HEK293 (cell line): ENCODE data around the gene DBI.

Source experiments
- CTCF ChIA-PET: fragments of 350-600 bp; formaldehyde crosslinking; extraction: SDS; loops from one replicate; lab custom pipeline; 2021; ENCODE audit warnings: antibody characterized with exemption; lab: Yijun Ruan, JAX
- POLR2A ChIA-PET: fragments of 300-600 bp; formaldehyde crosslinking; extraction: SDS; loops from one replicate; lab custom pipeline; 2020; ENCODE audit warnings: antibody characterized with exemption, inconsistent platforms; lab: Yijun Ruan, JAX
- H3K27ac ChIP-seq: fragments of 200-500 bp; sonication (Bioruptor generic); 2 replicates; pipeline ENCODE4 v1.5.1; 2014; ENCODE audit warnings: low read depth, low read length, control low read depth, inconsistent platforms; ENCODE audit errors: extremely low read depth
- H3K36me3 ChIP-seq, 2 experiments: fragments of 200-500 bp in 1 of 2; sonication (Bioruptor generic) in 1 of 2; 1 replicate in 1 of 2; 2 replicates in 1 of 2; pipeline ENCODE4 v1.5.1; 2014 to 2017; ENCODE audit warnings: inconsistent platforms in 2 of 2, low read length in 2 of 2; ENCODE audit not compliant: control insufficient read depth in 2 of 2, insufficient read depth in 1 of 2
- H3K4me1 ChIP-seq: fragments of 200-500 bp; sonication (Bioruptor generic); 2 replicates; pipeline ENCODE4 v1.5.1; 2014; ENCODE audit warnings: mild to moderate bottlenecking, low read length, inconsistent platforms; ENCODE audit not compliant: control insufficient read depth, insufficient read depth
- H3K4me3 ChIP-seq: 2 replicates; pipeline ENCODE4 v1.5.1; 2011; ENCODE audit warnings: low read depth, mild to moderate bottlenecking, control low read depth, low read length, moderate library complexity
- H3K9me3 ChIP-seq: fragments of 200-500 bp; sonication (Bioruptor generic); 2 replicates; pipeline ENCODE4 v1.5.1; 2014; ENCODE audit warnings: low read depth, low read length, inconsistent platforms; ENCODE audit not compliant: control insufficient read depth, insufficient read depth
- GLIS2 ChIP-seq: fragments of 450-650 bp; formaldehyde crosslinking; IDR thresholded peaks from 2 replicates; pipeline ENCODE4 v1.5.1; 2016; ENCODE audit warnings: missing biosample characterization, missing genetic modification characterization
- ZBTB17 ChIP-seq: fragments of 450-650 bp; formaldehyde crosslinking; IDR thresholded peaks from 2 replicates; pipeline ENCODE4 v1.5.1; 2016; ENCODE audit warnings: missing biosample characterization, missing genetic modification characterization
- ZNF23 ChIP-seq: fragments of 450-650 bp; formaldehyde crosslinking; IDR thresholded peaks from 2 replicates; pipeline ENCODE4 v1.5.1; 2016; ENCODE audit warnings: missing biosample characterization, missing genetic modification characterization, borderline replicate concordance
- ZNF266 ChIP-seq: fragments of 450-650 bp; formaldehyde crosslinking; IDR thresholded peaks from 2 replicates; pipeline ENCODE4 v1.5.1; 2016; ENCODE audit warnings: missing biosample characterization, missing genetic modification characterization, low read depth
- ZNF292 ChIP-seq: fragments of 450-650 bp; formaldehyde crosslinking; IDR thresholded peaks from 2 replicates; pipeline ENCODE4 v1.5.1; 2016; ENCODE audit warnings: low read depth, missing biosample characterization, missing genetic modification characterization, borderline replicate concordance
- ZNF391 ChIP-seq: fragments of 450-650 bp; formaldehyde crosslinking; IDR thresholded peaks from 2 replicates; pipeline ENCODE4 v1.5.1; 2016; ENCODE audit warnings: low read depth, missing biosample characterization, missing genetic modification characterization, borderline replicate concordance
- TF ChIP-seq, protein P1 (sequence below): fragments of 450-650 bp; formaldehyde crosslinking; IDR thresholded peaks from 2 replicates; pipeline ENCODE4 v1.5.1; 2016; ENCODE audit warnings: missing biosample characterization, missing genetic modification characterization
- TF ChIP-seq, protein P2 (sequence below): fragments of 450-650 bp; formaldehyde crosslinking; conservative IDR thresholded peaks from 2 replicates; pipeline ENCODE4 v1.5.1; 2016; ENCODE audit warnings: low read depth, missing biosample characterization, missing genetic modification characterization
- TF ChIP-seq, protein P3 (sequence below): fragments of 450-650 bp; formaldehyde crosslinking; IDR thresholded peaks from 2 replicates; pipeline ENCODE4 v1.5.1; 2017; ENCODE audit warnings: missing biosample characterization, missing genetic modification characterization

DBI gene

DNA sequence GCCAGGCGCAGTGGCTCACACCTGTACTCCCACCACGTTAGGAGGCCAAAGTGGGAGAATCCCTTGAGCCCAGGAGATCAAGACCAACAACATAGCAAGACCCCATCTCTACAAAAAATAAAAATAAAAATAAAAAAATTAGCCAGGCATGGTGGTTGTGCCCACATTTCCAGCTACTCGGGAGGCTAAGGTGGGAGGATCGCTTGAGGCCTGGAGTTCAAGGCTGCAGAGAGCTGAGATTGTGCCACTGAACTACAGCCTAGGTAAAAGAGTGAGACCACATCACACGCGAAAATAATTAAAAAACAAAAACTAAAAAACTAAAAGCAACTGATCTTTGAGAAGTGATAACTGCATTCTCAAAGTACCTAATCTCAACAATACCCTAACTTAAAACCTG lies 2.0 kb upstream of the DBI start (continued):
- TF ChIP-seq ZBTB17 (tag by site-specific recombination) = no peak

DNA sequence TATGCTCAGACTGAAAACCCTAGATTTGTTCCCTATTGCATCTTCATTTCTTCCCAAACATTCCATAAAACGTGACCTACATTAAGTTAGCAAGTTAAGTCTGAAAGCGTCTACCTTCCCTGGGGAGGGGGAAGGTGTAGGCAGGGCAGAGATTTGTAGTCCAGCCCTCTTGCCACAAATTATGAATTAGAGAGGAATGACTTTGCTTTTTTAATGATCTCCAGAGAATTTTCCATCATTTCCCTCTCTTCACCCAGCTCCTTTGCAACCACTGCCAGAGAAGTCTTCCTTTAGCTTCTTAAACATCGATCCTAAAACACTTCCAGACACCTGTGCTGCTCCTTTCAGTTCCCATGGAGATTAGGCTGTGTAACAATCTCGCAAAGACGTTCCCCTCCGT lies 1.3 kb upstream of the DBI start:
- ChIA-PET CTCF (no interaction called here), POLR2A (no interaction called here)
- TF ChIP-seq ZNF23 (tag by site-specific recombination) (no peak), ZNF391 (tag by site-specific recombination) (no peak), ZNF266 (tag by site-specific recombination) (no peak)
- TF ChIP-seq, protein P1, sequence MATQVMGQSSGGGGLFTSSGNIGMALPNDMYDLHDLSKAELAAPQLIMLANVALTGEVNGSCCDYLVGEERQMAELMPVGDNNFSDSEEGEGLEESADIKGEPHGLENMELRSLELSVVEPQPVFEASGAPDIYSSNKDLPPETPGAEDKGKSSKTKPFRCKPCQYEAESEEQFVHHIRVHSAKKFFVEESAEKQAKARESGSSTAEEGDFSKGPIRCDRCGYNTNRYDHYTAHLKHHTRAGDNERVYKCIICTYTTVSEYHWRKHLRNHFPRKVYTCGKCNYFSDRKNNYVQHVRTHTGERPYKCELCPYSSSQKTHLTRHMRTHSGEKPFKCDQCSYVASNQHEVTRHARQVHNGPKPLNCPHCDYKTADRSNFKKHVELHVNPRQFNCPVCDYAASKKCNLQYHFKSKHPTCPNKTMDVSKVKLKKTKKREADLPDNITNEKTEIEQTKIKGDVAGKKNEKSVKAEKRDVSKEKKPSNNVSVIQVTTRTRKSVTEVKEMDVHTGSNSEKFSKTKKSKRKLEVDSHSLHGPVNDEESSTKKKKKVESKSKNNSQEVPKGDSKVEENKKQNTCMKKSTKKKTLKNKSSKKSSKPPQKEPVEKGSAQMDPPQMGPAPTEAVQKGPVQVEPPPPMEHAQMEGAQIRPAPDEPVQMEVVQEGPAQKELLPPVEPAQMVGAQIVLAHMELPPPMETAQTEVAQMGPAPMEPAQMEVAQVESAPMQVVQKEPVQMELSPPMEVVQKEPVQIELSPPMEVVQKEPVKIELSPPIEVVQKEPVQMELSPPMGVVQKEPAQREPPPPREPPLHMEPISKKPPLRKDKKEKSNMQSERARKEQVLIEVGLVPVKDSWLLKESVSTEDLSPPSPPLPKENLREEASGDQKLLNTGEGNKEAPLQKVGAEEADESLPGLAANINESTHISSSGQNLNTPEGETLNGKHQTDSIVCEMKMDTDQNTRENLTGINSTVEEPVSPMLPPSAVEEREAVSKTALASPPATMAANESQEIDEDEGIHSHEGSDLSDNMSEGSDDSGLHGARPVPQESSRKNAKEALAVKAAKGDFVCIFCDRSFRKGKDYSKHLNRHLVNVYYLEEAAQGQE = no peak
- TF ChIP-seq, protein P2, sequence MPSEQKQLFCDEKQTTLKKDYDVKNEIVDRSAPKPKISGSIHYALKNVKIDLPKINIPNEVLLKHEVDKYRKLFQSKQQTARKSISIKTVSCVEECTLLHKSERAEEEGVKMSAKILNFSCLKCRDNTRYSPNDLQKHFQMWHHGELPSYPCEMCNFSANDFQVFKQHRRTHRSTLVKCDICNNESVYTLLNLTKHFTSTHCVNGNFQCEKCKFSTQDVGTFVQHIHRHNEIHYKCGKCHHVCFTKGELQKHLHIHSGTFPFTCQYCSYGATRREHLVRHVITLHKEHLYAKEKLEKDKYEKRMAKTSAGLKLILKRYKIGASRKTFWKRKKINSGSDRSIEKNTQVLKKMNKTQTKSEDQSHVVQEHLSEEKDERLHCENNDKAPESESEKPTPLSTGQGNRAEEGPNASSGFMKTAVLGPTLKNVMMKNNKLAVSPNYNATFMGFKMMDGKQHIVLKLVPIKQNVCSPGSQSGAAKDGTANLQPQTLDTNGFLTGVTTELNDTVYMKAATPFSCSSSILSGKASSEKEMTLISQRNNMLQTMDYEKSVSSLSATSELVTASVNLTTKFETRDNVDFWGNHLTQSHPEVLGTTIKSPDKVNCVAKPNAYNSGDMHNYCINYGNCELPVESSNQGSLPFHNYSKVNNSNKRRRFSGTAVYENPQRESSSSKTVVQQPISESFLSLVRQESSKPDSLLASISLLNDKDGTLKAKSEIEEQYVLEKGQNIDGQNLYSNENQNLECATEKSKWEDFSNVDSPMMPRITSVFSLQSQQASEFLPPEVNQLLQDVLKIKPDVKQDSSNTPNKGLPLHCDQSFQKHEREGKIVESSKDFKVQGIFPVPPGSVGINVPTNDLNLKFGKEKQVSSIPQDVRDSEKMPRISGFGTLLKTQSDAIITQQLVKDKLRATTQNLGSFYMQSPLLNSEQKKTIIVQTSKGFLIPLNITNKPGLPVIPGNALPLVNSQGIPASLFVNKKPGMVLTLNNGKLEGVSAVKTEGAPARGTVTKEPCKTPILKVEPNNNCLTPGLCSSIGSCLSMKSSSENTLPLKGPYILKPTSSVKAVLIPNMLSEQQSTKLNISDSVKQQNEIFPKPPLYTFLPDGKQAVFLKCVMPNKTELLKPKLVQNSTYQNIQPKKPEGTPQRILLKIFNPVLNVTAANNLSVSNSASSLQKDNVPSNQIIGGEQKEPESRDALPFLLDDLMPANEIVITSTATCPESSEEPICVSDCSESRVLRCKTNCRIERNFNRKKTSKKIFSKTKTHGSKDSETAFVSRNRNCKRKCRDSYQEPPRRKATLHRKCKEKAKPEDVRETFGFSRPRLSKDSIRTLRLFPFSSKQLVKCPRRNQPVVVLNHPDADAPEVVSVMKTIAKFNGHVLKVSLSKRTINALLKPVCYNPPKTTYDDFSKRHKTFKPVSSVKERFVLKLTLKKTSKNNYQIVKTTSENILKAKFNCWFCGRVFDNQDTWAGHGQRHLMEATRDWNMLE = no peak
- H3K4me1 ChIP-seq = no peaks in the 10 kb centered on the region; the same call in 1 of the 2 replicates
- no peaks in the 10 kb centered on the region for H3K9me3 ChIP-seq
- H3K4me3 ChIP-seq = peak overlapping the region; percentile 52
- H3K36me3 ChIP-seq = peaks cover 8 to 24% of the 10 kb centered on the region in 2 experiments; a peak in 2 of 3 replicates
- no peak overlapping the region for H3K27ac ChIP-seq

DNA sequence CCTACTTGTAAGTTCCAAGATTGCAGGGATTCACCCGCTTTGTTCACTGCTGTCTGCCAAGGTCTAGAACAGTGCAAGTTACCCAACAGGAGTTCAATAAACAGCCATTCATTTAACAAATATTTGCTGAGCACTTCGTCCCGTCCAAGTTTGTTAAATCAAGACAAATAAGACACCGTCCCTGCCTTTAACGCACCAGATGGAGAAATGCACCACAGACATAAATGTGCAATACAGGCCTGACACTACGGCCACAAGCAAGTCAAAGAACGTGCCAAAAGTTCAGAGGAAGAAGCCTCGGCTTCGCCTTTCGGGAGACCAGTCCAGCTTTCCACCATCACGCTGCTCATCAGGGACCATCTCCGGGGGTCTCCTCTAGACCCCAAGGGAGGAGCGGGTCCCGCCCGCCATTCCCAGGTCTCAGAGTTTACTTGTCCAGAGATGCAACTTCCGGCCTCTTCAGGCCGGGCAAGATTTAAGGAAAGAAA lies 572 bp upstream of the DBI start:
- H3K36me3 ChIP-seq = peaks cover 13 to 31% of the 10 kb centered on the region in 2 experiments; a peak in 2 of 3 replicates

More for the DNA sequence above, 572 bp upstream of the DBI start:
- ChIA-PET CTCF (interaction anchor here (0.5 to 0.7 kb wide), 3 partner anchors 93 to 1355 kb away, joined by 3 read pairs; no protein-coding TSS in a partner anchor), POLR2A (interaction anchor here (0.6 to 2.1 kb wide), 14 partner anchors 9 to 313 kb away, joined by 3 to 14 read pairs (median 4); partner anchors contain the start of gene TMEM177)
- Histone ChIP-seq H3K4me1 (no peaks in the 10 kb centered on the region; the same call in 1 of the 2 replicates), H3K4me3 (peak overlapping the region; percentile 52), H3K27ac (peak overlapping the region; percentile 69), H3K9me3 (no peaks in the 10 kb centered on the region)
- TF ChIP-seq GLIS2 (tag by site-specific recombination) (peak; percentile 41; the same call in 1 of the 2 replicates), ZNF292 (tag by site-specific recombination) (no peak)
- TF ChIP-seq, protein P3, sequence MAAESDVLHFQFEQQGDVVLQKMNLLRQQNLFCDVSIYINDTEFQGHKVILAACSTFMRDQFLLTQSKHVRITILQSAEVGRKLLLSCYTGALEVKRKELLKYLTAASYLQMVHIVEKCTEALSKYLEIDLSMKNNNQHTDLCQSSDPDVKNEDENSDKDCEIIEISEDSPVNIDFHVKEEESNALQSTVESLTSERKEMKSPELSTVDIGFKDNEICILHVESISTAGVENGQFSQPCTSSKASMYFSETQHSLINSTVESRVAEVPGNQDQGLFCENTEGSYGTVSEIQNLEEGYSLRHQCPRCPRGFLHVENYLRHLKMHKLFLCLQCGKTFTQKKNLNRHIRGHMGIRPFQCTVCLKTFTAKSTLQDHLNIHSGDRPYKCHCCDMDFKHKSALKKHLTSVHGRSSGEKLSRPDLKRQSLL (tag by site-specific recombination) = no peak
